G401 (cell line): ENCODE data around the gene PCSK6. TPM values are rescaled to one million over a fixed set of nuclear protein-coding genes. Genes with fewer than 3 reads are reported as not detected.
"Not testable (repeated sequence)": the region's sequence is repeated elsewhere in the genome, so short reads cannot be mapped to it uniquely, and the experiment has no call there.

Experiments used
- DNase-seq: peaks from one replicate; pipeline ENCODE4 v3.0.0-alpha.2; 2015; ENCODE audit warnings: low spot score
- in situ Hi-C: cut with HindIII; loops from 2 replicates; pipeline ENCODE4 v1.10.0; 2016; ENCODE audit warnings: low sequenced_read_pairs, mixed read lengths
- total RNA-seq: library from RNA; depleted of rRNA; stranded (reverse); fragments of >200 nt; shearing (Covaris generic); gene quantifications from 2 replicates; pipeline ENCODE4 v1.2.3, GENCODE V29; 2014

PCSK6 gene
- total RNA-seq, 1 experiment from 2014 or later, result 0.37 TPM

DNA sequence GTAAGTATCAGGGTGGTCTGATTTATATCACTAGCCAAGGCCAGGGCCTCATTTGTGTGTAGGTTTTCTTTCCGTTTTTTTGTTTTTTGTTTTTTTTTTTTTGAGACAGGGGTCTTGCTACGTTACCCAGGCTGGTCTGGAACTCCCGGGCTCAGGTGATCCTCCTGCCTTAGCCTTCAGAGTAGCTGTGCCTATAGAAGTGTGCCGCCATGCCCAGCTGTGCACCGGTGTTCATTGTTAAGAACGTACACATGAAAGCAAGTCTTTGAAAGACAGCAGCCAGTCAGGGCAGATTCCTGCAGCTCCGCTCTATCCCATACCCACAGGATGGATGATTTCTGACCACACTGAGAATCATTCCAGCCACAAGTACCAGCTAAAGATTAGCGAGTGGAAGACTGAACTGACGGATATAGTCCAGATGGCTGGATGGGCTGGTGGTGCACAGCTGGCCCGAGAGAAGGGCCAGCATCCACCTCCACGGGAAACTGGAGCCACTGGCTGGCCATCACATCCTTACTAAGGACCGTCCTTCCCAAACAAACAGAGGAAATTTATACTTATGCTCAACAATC is 95.4 kb downstream of the PCSK6 start:
- in situ Hi-C loops, result no loop called here
- no peak for DNase-seq

DNA sequence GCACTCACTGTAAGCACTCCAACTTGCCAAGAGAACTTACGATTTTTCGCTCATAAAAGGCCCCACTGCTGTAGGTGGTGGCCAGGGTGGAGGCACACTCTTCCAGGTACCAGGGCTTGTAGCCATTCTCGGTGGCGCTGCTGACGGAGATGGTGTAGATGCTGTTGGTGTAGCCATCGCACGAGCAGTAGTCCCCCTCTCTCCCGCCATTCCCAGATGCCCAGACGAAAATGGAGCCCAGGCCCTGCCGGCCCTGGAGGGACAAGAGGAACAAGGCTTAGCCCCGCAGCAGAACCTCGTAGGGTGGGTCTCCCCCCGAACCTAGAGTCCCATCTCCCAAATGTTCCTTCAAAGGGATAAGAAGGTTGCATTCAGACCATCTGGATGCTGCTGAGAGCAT is 96.3 kb downstream of the PCSK6 start:
- in situ Hi-C loops, result no loop called here

GRCh38 chr15:101391981-101392640 is 97.4 kb downstream of the PCSK6 start:
- no peak for DNase-seq
- in situ Hi-C loops, result no loop called here

More for the DNA sequence above, 96.3 kb downstream of the PCSK6 start:
- no peak for DNase-seq

DNA sequence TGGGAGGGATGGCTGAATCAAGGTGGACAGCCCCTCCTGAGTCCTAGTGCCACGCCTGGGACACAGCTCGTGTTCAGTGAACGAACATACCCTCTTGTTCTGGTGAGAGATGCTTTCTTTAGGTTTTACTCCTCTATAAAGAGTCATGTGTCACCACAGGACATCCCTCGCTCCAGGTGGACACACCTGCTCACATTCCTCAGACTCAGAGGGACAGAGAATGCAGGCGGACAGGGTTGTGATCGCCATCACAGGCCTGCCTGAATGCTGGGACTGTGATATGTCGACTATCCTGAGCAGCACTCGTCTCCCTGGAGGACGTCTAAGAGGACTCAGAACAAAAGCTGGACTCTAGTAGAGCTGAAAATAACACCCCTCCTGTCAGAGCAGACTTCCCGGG is 98.1 kb downstream of the PCSK6 start:
- no peak for DNase-seq
- in situ Hi-C loops, result no loop called here

DNA sequence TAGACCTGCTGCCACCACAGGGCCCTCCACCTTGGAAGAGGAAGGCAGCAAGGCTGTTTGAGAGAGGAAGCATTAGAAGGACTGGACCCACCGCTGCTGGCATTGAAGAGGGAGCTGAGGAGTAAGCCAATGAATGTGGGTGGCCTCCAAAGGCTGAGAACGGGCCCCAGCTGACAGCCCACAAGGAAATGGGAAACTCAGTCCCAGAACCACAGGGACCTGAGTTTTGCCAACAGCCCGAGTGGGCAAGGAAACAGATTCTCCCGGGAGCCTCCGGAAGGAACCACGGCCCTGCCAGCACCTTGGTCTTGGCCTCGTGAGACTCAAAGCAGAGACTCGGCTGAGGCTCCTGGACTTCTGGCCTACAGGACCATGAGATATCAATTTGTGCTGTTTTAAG is 99.0 kb downstream of the PCSK6 start:
- in situ Hi-C loops, result no loop called here
- DNase-seq, result peak; percentile 2

- DNase-seq, result no peak
- in situ Hi-C loops, result no loop called here
These were observed 99.4 kb downstream of the PCSK6 start for GRCh38 chr15:101390060-101390459.

DNA sequence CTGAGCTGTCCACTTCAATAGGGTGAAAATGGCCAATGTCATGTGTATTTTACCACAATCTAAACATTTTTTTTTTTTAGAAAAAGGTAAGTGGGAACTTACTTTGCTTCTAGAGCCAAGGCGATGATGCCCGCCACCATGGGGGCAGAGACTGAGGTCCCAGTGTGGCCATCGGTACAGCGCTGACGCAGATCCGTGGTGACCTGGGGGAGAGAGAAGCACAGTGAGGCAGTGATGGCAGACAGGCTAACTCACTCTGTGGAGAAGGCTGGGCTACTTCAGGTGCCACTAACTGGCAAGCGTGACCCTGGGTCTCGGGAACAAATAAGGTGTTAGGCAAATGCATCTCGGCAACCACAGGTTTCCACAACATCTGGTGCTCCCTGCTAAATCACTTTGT is 100.1 kb downstream of the PCSK6 start:
- in situ Hi-C loops, result no loop called here
- no peak for DNase-seq

DNA sequence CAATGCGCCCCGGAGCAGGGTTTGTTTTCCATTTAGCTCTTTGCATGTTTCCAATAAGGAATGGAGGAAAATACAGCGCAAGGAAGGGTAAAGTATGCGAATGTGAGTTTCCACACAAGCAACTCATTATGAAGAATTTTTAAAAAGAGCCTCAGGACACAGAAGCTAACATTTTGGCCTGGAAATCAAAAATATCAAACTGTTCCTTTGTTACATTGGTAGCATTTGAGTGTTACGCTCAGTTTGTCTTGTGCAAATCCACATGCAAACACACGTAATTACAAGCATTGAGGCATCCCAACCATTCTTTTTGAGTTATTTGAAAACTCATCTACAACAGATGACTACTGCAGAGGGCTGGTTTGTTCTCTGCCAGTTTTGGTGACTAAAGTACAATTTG is 101.5 kb downstream of the PCSK6 start:
- in situ Hi-C loops, result no loop called here
- no peak for DNase-seq

DNA sequence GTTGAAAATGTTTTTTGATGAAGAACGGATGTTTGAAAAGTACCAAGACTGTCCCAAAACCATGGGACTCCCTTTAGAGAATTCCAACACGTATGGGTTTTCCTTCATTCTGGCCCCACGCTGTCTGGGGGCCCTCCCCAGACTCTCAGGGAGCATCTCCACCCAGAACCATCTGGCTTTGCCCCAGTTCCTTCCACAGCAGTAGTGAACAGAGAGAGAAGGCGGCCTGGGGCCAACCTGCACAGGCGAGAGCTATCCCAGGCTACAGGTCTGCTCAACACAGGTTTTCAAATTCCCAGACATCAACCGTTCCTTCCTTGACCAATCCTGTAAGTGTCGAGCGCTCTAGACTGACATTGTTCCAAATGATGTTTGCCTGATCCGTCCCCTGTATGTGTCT is 101.9 kb downstream of the PCSK6 start:
- in situ Hi-C loops, result no loop called here
- no peak for DNase-seq

DNA sequence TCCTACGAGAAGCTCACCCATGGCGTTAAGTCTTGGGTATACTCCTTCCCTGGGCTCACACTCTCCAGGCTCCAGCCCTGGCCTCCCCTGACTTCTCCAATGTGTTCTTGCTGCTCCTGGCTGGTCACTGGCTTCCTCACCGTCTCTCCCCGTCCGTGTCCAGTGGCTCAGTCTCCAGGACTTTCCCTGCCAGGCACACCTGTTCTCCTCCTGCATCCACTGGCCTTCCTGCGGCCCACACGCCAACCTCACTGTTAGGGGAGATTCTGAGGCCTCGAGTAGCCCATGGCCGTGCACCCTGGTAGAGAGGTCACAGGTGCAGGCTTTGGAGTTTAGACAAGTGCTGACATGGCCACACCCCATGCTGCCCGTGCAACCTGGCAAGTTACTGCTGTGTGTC is 102.5 kb downstream of the PCSK6 start:
- no peak for DNase-seq
- in situ Hi-C loops, result no loop called here

DNA sequence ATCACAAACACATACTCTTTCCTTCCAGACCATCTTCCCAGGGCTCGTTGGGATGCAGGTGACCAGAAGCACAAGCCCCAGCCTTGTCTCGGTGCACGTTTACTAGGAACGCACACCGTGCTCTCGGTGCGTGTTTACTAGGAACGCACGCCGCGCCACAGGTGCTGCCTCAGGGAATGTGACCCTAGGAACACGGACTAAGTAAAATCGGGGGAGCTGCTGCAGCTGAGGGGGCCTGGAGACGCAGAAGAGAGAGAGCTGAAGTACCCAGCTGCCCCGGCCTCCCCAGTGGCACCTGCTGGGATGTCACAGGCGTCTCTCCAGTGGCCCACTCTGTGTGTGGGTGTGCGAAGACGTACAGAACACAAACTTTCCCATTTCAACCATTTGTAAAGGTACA is 103.5 kb downstream of the PCSK6 start:
- in situ Hi-C loops, result no loop called here
- DNase-seq, result no peak

DNA sequence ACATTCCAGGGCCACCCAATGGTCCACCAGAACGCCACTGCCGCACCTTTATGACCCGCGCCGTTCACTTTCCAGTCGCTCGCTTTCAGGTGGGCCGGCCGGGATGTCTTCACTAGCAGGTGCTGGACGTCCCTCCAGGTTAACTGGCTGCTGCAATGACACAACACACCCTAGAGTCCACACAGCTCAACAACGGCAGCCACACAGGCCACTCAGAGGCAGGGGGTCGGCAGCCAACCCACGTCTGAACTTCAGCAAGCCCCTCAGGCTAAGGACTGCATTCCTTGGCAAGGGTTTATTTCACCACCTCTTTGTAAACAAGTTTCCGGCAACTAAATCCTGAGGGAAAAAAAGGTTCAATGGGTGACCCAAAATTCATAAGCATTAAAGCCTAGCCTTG is 105.2 kb downstream of the PCSK6 start:
- no peak for DNase-seq
- in situ Hi-C loops, result no loop called here

GRCh38 chr15:101382544-101382943 is 107.0 kb downstream of the PCSK6 start:
- in situ Hi-C loops, result no loop called here
- no peak for DNase-seq

DNA sequence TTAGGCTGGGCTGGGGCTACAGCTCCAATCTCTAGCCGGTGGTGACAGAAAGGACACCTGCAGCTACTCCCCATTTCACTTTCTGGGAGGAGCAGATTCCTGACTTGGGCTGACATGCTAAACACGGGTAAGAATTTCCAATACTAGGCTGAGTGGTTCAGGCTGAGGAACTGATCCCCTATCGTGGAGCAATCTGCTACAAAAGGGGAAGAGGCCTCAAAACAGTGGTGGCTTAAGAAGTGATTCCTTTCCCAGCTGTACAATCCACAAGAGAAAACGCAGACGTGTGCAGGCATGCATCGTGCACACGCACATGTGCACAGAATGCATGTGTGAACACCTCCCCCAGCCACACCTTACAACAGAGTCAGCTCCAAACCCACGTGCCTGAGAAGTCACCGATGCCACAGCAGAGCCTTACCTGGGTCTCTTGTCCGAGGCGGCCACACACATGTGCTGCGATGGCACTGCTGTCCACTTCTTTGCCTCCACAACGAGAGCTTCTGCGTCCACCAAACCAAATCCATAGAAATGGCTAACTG is 107.8 kb downstream of the PCSK6 start:
- no peak for DNase-seq

GRCh38 chr15:101380146-101380545 is 109.4 kb downstream of the PCSK6 start:
- in situ Hi-C loops, result no loop called here
- no peak for DNase-seq

More for the DNA sequence above, 107.8 kb downstream of the PCSK6 start:
- in situ Hi-C loops, result no loop called here

GRCh38 chr15:101379647-101380046 is 109.9 kb downstream of the PCSK6 start:
- in situ Hi-C loops, result no loop called here
- no peak for DNase-seq

- DNase-seq, result no peak
- in situ Hi-C loops, result no loop called here
These were observed 110.6 kb downstream of the PCSK6 start for GRCh38 chr15:101378879-101379278.

DNA sequence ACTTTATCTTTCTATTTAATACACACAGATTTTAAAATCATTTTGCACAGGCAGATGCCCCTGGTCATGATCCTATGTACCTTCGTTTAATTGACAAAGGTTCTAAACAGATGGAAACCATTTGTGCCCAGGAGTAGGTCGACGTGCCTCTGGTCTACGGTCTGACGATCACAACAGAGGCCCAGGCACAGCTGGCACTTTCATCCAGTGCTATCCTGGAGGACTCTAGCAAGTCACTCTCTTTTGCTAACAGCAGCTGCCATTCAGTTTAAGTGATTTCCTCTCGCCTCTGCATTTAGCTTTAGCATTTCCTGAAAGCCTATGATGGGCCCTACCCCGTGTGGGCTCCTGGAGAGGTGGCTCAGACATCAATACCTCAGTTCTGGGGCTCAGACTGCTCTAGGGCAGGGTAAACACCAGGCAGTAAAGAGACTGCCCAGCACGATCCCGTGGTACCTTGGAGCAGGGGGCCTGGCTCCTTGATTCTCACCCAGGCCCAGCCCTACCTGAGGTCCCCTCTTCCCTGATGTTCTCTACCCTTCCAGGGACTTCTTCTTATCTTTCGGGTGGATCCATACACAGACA is 111.2 kb downstream of the PCSK6 start:
- no peak for DNase-seq
- in situ Hi-C loops, result no loop called here

DNA sequence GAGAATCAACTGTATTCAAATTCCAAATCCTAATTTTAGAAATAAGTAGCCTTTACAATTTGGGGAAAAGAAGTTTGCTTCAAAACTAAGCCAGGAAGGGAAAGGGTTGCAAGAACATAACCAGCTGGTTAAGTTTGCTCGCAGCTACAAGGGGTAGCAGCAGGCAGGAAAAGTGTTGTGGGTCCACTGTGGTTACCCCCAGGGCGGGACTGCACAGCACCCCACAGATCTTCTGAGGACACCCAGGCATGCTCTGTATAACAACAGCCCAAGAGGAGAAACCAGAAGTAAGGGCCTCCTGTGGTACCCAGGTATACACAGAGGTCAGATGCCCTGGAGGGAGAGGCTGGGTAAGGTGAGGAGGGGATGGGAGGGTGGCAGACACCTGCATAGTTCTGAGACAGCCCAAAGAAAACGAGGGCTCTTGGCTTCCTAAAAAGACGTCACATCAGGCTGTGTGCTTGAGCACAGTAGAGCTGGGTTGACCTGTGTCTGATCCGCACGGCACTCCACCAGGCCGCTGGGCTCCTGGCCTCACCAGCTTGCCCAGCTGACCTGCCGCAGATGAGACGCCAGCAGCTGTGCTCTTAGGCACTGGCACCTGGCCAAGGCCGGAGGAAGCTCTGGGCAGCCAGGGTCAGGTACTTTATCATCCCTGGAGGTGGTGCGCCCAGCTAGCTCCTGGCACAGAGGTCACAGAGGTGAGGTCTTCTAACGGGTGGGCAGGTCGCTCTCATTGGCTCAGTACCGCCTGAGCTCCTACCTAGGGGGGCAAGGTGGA is 112.7 kb downstream of the PCSK6 start:
- in situ Hi-C loops, result no loop called here
- DNase-seq, result no peak

GRCh38 chr15:101375006-101375405 is 114.5 kb downstream of the PCSK6 start:
- DNase-seq, in situ Hi-C loops: not testable (repeated sequence)
